Stimulated activated CD8-positive, alpha-beta memory T cell treated with anti-CD3 and anti-CD28 coated beads, Interleukin-15, amount 100 ng/mL, for 4 hours (primary cell): ENCODE measurements around the gene ADSS2.
"Not testable (repeated sequence)": the region's sequence is repeated elsewhere in the genome, so short reads cannot be mapped to it uniquely, and the experiment has no call there.

Experiments used
- DNase-seq, 2 donors: peaks; one replicate each; pipeline ENCODE4 v3.0.0-alpha.2; 2020; ENCODE audit warnings: low read depth in 2 of 2

ADSS2 gene

GRCh38 chr1:244451539-244451950 lies at the start of gene ADSS2:
Gene ADSS2 (minus strand): TSS chr1:244451909. CDS start chr1:244451817, 92 bp downstream.
- DNase-seq = no peak

GRCh38 chr1:244500515-244500914 lies 48.8 kb upstream of the ADSS2 start:
- DNase-seq = not testable (repeated sequence)

GRCh38 chr1:244499484-244499883 lies 47.8 kb upstream of the ADSS2 start:
- DNase-seq = not testable (repeated sequence)

GRCh38 chr1:244497805-244498204 lies 46.1 kb upstream of the ADSS2 start:
- DNase-seq = no peak

GRCh38 chr1:244496186-244496585 lies 44.5 kb upstream of the ADSS2 start:
- no peak for DNase-seq

GRCh38 chr1:244494653-244495052 lies 42.9 kb upstream of the ADSS2 start:
- DNase-seq = no peak

GRCh38 chr1:244484971-244485370 lies 33.3 kb upstream of the ADSS2 start:
- not testable (repeated sequence) for DNase-seq

GRCh38 chr1:244473059-244473605 lies 21.4 kb upstream of the ADSS2 start:
- DNase-seq = no peak

- no peak for DNase-seq
These were observed 15.0 kb upstream of the ADSS2 start for GRCh38 chr1:244466724-244467123.

- peak; percentile 44 to 59 for DNase-seq
These were observed 9.7 kb upstream of the ADSS2 start, which contains the start of gene CATSPERE for GRCh38 chr1:244461245-244462071. Gene CATSPERE (plus strand): TSS chr1:244461273. CDS start chr1:244461430, 157 bp downstream.

GRCh38 chr1:244460197-244460596 lies 8.5 kb upstream of the ADSS2 start:
- DNase-seq = no peak

- DNase-seq = no peak
These were observed 7.1 kb upstream of the ADSS2 start for GRCh38 chr1:244458781-244459180.

GRCh38 chr1:244456586-244456985 lies 4.9 kb upstream of the ADSS2 start:
- DNase-seq = no peak

GRCh38 chr1:244454412-244454811 lies 2.7 kb upstream of the ADSS2 start:
- DNase-seq = no peak

GRCh38 chr1:244451951-244452795 lies 464 bp upstream of the ADSS2 start:
- peak; percentile 98 to 99 for DNase-seq

GRCh38 chr1:244450597-244451538 lies 841 bp downstream of the ADSS2 start:
- DNase-seq = peak; percentile 42 to 54

GRCh38 chr1:244449936-244450508 lies 1.7 kb downstream of the ADSS2 start:
- DNase-seq = no peak

GRCh38 chr1:244448279-244449036 lies 3.3 kb downstream of the ADSS2 start:
- no peak for DNase-seq

- DNase-seq = no peak
These were observed 4.2 kb downstream of the ADSS2 start for GRCh38 chr1:244447552-244447951.

- DNase-seq = no peak
These were observed 4.7 kb downstream of the ADSS2 start for GRCh38 chr1:244447024-244447423.
